Gastrocnemius medialis (tissue), 4 donors: Measurements from ENCODE around the gene STRBP.

Experiments
- POLR2A ChIP-seq, 2 donors: fragments of 450-650 bp; IDR thresholded peaks; one replicate each; pipeline ENCODE4 v1.6.1; 2017; ENCODE audit warnings: antibody characterized with exemption in 2 of 2, mild to moderate bottlenecking in 2 of 2, moderate library complexity in 2 of 2
- TF ChIP-seq, protein P1 (sequence below), 5 experiments: fragments of 450-650 bp in 3 of 5; fragments of 200-600 bp in 2 of 5; sonication (generic) in 2 of 5; IDR thresholded peaks in 4 of 5; conservative IDR thresholded peaks in 1 of 5; 1 replicate in 4 of 5; 2 replicates in 1 of 5; pipeline ENCODE4 v1.5.1; 2016 to 2019; ENCODE audit warnings: antibody characterized with exemption in 5 of 5, mild to moderate bottlenecking in 3 of 5, moderate library complexity in 3 of 5

DNA sequence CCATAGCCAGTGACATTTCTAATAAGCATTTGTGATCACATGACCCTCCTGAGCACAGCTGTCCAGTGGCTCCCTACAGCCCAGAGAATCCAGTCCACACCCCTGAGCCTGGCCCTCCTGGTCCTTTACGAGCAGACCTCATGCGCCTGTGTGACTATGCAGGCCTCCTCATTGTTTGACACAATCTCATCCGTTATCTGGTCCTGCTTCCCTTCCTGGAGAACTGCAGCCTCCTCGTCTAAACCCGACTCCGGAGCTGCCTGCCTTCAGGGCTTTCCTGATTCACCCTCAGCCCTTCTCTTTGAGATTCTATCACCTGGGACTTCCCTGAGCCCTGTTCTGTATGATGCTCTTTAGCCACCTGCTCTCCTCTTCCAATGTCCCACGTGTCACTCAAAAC lies 155.2 kb downstream of the STRBP start:
- TF ChIP-seq, protein P1, sequence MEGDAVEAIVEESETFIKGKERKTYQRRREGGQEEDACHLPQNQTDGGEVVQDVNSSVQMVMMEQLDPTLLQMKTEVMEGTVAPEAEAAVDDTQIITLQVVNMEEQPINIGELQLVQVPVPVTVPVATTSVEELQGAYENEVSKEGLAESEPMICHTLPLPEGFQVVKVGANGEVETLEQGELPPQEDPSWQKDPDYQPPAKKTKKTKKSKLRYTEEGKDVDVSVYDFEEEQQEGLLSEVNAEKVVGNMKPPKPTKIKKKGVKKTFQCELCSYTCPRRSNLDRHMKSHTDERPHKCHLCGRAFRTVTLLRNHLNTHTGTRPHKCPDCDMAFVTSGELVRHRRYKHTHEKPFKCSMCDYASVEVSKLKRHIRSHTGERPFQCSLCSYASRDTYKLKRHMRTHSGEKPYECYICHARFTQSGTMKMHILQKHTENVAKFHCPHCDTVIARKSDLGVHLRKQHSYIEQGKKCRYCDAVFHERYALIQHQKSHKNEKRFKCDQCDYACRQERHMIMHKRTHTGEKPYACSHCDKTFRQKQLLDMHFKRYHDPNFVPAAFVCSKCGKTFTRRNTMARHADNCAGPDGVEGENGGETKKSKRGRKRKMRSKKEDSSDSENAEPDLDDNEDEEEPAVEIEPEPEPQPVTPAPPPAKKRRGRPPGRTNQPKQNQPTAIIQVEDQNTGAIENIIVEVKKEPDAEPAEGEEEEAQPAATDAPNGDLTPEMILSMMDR (IDR thresholded peaks at IDR 0.05 in 4 of 5, conservative IDR thresholded peaks at IDR 0.05 in 1 of 5): no peak
- no peak for TF ChIP-seq POLR2A (IDR thresholded peaks at IDR 0.05)
